ENCODE data around the gene HMMR.

DNA sequence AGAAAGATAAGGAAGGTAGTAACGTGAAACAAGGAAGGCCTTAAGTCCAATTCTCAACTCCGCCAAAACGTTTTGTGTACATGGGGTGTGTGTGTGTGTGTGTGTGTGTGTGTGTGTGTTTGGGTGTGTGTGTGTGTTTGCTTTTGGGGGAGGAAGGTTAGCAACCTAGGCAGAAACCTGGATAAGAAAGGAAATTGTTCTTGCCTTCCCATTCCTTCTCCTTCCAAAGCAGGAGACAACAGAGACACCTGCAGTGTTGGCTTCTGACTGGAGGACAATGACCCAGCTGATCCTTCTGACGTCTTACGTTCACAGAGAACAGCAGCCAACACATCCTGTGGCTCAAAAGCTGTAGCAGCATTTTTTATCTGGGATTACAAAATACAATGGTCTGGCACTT, 27.2 kb upstream of the HMMR start:
- TF ChIP-seq, protein P1, sequence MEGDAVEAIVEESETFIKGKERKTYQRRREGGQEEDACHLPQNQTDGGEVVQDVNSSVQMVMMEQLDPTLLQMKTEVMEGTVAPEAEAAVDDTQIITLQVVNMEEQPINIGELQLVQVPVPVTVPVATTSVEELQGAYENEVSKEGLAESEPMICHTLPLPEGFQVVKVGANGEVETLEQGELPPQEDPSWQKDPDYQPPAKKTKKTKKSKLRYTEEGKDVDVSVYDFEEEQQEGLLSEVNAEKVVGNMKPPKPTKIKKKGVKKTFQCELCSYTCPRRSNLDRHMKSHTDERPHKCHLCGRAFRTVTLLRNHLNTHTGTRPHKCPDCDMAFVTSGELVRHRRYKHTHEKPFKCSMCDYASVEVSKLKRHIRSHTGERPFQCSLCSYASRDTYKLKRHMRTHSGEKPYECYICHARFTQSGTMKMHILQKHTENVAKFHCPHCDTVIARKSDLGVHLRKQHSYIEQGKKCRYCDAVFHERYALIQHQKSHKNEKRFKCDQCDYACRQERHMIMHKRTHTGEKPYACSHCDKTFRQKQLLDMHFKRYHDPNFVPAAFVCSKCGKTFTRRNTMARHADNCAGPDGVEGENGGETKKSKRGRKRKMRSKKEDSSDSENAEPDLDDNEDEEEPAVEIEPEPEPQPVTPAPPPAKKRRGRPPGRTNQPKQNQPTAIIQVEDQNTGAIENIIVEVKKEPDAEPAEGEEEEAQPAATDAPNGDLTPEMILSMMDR (IDR thresholded peaks at IDR 0.05): no peak
- TF ChIP-seq POLR2A (IDR thresholded peaks at IDR 0.05): no peak

Measured in lower leg skin (tissue), 3 donors.